GM12865 (cell line): ENCODE results near the gene PTPRN2.

Source experiments
- DNase-seq: peaks from one replicate; pipeline ENCODE4 v3.0.0; 2010; ENCODE audit warnings: low read depth
- H3K4me3 ChIP-seq: 2 replicates; pipeline ENCODE4 v1.5.1; 2011; ENCODE audit warnings: mild to moderate bottlenecking, low read depth, low read length, control low read depth
- TF ChIP-seq, protein P1 (sequence below): IDR thresholded peaks from 2 replicates; pipeline ENCODE4 v1.5.1; 2011; ENCODE audit warnings: low read length, control low read depth, low read depth, inconsistent platforms; ENCODE audit not compliant: insufficient read depth; ENCODE audit errors: missing control alignments

Gene PTPRN2

DNA sequence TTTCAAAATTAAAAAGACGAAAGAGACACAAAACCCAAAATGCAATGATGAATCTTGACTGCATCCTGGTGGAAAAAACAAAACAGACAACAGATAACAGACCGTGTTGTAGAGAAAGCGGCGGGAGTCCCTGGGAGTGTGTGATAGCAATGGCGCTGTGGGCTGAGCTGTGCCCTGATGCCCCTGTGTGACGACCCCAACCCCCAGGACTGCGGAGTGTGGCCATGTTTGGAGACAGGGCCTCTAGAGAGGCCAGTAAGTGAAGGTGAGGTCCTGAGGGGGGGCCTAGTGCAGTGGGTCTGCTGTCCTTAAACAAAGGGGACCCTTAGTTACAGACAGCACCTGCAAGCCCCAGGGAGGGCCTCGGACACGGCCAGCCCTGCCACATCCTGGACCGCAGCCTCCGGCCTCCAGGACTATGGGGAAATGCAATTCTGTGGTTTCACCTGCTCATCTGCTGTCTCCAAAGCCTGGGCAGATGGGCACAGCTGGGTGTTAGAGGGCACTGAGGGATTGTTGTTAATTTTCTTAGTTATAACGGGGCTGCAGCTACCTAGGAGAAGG lies 973.1 kb downstream of the PTPRN2 start:
- no peak overlapping the region for H3K4me3 ChIP-seq
- DNase-seq: no peak
- TF ChIP-seq, protein P1, sequence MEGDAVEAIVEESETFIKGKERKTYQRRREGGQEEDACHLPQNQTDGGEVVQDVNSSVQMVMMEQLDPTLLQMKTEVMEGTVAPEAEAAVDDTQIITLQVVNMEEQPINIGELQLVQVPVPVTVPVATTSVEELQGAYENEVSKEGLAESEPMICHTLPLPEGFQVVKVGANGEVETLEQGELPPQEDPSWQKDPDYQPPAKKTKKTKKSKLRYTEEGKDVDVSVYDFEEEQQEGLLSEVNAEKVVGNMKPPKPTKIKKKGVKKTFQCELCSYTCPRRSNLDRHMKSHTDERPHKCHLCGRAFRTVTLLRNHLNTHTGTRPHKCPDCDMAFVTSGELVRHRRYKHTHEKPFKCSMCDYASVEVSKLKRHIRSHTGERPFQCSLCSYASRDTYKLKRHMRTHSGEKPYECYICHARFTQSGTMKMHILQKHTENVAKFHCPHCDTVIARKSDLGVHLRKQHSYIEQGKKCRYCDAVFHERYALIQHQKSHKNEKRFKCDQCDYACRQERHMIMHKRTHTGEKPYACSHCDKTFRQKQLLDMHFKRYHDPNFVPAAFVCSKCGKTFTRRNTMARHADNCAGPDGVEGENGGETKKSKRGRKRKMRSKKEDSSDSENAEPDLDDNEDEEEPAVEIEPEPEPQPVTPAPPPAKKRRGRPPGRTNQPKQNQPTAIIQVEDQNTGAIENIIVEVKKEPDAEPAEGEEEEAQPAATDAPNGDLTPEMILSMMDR: no peak

DNA sequence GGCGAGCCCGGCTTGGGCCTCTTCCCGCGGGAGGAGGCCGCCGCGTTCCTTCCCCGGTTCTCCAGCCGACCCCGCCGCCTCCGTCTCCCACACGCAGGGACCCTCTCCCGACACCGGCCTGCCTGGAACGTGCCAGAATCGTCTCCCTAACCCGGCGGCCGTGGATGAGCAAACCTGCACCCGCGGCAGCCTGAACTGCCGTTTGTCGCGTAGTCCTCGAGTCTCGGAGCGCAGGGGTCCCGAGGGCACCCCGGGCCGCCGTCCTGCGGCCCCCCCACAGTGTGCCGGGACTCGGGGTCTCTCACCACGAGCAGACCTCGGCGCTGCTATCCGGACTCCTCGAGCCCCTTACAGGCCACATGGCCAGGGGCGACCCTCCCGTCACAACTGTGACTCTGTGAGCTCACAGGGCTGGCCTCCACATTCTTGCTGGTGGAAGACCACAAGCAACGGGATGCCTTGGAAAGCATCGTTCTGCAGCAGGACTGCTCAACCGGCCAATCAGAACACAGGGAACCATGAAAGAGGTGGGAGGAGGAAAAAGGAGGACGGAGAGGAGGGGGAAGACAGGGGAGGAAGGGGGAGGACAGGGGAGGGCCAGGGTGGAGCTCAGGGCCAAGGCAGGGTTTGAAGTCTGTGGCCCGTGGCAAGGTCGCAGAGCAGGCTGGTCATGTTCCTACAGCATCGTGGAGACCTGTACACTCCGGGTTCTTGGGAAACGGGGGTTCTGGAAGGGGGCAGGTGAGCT lies 973.9 kb downstream of the PTPRN2 start:
- TF ChIP-seq, protein P1: no peak
- no peak overlapping the region for H3K4me3 ChIP-seq
- DNase-seq: no peak

DNA sequence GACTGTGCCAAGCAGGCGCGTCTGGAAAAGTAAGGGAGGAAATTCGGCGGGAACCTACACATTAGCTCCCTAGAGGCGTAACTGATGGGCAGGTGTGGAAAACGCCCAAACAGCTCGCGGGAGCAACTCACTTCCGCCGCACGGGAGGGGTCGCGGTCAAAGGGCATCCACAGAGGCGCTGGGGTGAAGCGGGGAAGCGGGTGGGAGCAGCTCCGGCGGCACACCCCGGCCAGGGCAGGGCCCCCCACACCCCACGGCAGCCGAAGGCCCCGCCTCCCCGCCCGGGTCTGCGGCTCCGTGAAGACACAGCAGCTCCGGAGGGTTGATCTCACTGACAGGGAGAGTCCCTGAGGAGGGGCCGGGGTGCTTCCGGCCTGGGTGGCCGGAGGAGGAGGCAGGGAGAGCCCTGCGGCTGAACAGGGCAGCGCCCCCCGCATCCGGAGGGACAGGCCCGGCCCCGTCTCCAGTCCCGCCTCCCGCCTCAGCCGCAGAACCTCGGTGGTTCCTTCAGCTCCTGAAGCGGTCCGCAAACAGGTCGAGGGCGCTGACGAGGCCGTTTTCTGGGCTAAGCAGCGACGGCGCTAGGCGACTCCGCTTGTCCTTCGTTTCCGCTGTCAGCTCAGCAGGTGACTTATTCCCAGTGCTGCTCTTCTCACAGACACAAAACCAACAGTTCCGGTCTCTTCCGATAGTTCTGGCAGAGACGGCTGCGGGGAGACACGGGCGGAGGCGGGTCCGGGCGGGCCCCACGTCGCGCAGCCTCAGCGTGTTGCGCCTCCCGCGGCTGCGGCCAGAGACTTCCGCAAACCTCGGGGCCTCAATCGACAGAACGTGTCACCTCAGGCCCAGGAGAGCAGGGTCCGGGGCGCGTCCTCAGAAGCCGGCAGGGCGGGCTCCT lies 974.7 kb downstream of the PTPRN2 start:
- TF ChIP-seq, protein P1: no peak
- no peak for DNase-seq
- no peak overlapping the region for H3K4me3 ChIP-seq

DNA sequence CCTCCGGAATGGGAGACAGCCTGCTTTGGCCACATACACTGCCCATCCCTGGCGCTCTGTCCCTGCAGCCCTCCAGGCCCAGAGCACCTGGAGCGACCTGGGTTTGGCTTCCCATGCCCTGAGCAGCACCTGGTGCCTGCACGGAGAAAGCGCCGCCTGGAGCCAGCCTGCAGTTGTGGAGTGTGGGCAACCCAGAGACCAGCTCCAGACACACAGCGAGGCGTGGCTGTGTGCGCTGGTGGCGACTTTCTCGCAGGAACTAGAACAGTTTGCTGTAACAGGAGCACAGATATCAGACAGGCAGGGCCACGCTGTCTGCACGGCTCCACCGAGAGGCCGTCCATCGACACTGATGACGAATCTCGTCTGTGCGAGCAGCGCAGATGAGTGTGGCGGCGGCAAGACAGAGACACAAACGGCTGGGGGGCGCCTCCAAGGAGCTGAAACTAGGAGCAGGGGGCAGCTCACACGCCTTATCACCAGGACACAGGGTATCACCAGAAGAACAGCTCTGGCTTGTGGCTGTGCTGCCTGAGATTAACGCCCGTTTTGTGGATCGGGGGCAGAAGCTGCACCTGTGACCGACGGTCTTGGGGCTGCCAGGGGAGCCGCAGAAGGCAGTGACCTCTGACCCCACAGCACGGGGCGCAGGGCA lies 975.5 kb downstream of the PTPRN2 start:
- TF ChIP-seq, protein P1: no peak
- H3K4me3 ChIP-seq: no peak overlapping the region
- no peak for DNase-seq

DNA sequence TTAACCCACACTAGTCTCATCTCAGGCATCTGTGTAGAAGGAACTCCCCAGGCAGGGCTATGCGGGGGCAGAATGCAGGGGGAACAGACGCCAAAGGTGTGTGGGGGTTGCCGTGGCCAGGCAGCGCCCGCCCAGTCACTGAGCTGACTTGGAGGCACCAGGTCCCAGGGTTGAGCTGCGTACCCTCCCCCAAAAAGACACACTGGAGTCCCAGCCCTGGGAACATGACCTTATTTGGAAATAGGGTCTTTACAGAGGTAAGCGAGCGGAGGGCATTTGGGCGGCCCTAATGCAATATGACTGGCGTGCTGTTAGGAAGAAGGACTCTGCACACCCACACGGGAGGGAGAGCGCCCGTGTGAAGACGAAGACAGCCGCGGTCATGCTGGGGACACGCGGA lies 976.3 kb downstream of the PTPRN2 start:
- H3K4me3 ChIP-seq: no peak overlapping the region
- TF ChIP-seq, protein P1: no peak
- no peak for DNase-seq

DNA sequence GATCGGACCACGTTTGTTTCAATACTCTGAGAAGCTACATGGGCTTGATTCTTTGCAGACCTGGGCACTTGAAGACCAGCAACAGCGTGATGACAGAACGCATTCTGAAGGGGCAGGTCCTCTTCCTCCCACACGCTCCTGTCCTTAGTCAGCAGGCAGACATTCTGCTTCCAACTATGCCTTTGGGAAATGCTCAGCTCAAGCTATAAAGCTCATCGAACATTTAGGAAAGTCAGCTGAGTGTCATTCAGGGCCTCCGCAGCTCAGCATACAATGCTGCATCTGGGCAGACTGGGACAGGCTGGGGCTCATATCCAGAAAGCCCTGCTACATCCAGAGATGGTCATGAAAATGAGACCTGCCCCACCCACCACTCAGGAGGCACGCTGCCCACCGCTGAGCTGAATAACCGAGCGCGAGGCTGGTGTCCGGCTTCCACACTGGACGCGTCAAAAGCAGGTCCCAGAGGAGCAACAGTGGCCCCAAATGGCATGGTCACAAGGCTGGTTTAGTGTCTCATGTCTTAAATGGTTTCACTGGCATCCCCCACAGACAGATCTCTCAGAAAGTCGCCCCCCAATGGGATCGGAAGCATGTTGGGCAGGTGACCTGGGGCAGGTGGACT lies 976.8 kb downstream of the PTPRN2 start:
- TF ChIP-seq, protein P1: no peak
- H3K4me3 ChIP-seq: no peak overlapping the region
- DNase-seq: no peak
